Fibroblast of the conjunctiva (primary cell): ENCODE data around the gene ZCCHC17.
A peak's percentile ranks its signal among the peaks of the same experiment; 100 is the strongest.
"Not testable (repeated sequence)": the region's sequence is repeated elsewhere in the genome, so short reads cannot be mapped to it uniquely, and the experiment has no call there.

Experiments
- DNase-seq: peaks from one replicate; pipeline ENCODE4 v3.0.0-alpha.2; 2010; ENCODE audit warnings: low read depth

The ZCCHC17 gene, protein sequence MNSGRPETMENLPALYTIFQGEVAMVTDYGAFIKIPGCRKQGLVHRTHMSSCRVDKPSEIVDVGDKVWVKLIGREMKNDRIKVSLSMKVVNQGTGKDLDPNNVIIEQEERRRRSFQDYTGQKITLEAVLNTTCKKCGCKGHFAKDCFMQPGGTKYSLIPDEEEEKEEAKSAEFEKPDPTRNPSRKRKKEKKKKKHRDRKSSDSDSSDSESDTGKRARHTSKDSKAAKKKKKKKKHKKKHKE

DNA sequence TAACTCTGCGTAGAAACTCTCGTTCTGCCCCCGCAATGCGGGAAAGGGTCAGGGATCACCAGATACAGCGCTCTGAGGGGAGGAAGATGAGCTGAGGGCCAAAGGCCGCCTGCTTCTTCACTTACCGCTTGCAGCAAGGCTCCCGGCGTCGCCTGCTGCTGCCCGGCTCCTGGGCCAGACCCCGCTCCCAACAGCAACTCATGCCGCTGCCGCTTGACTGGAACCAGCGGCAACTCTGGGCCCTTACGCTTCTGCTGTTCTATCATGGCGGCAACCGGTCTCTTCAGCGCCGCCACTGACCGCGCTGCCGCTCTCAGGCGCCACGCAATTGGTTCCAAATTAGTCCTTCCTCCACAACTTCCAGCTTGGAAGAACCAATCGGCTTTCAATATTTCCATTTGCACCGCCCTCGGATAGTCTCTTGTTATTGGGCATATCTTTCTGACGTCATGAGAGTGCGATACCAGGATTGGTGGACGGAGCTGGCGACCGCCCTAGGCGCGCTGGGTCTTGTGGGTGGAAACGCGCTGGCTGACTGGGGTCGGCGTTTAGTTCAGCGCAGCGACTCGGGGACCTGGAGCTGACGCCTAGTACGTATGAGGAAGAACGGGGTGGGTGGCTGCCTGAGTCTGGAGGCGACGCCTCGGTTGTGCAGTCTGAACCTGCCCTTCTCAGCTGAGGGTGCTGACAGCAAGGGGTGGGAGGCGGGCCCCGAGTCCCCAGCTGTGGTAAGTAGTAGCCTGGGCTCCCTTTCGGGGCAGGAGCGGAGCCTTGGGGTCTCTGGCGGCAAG lies at the start of gene ZCCHC17, which contains the start of gene SNRNP40:
TSS of gene ZCCHC17 (plus strand) at position 547 of the 791 bp plus-strand sequence. CDS start 13,067 bp downstream, outside the sequence.
TSS of gene SNRNP40 (minus strand) at position 303 of the 791 bp plus-strand sequence. CDS start at position 266, 37 bp downstream.
- DNase-seq = peak; percentile 98

DNA sequence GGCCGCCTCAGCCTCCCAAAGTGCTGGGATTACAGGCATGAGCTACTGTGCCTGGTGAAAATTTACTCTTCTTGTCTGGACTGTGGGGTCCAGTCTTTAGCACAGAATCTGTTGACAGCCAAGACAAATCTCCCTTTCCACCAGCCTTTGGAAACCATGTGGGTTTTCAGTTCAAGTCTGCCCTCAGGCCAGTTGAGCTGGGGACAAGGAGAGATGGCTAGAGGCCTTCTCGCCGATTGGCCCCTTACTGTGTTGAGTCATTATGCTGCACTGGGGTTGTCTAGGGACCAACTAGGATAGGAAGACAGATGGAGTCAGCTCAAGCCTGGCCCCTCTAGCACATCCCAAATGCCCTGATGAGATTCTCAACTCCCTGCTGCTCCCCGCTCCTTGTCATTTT lies 48.6 kb upstream of the ZCCHC17 start:
- no peak for DNase-seq

DNA sequence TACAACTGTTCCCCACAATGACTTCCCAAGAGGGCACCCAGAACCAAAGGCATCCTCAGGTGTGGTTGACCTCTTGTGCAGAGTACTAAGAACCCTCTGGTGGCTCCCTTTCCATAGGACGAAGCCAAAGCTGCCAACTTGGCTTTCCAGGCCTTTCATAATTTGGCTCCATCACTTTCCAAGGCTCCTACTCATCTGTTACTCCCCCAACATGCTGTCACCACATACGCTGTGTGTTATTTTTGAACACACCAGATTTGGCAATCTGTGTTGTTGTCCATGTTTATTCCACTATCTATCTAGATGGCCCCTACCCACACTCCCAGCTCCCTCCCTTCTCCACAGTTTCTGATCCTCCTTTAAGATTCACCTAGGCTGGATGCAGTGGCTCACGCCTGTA lies 47.0 kb upstream of the ZCCHC17 start:
- DNase-seq = no peak

DNA sequence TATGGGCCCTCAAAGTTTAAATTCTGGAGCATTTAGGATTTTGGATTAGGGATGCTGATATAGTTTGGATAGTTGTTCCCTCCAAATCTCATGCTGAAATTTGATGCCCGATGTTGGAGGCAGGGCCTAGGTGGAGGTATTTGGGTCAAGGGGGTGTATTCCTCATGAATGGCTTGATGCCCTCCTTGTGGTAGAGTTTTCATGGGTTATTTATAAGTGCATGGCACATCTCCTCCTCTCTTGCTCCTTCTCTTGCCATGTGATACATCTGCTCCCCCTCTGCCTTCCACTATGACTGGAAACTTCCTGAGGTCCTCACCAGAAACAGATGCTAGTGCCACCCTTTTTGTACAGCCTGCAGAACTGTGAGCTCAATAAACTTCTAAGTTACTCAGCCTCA lies 39.6 kb upstream of the ZCCHC17 start:
- no peak for DNase-seq

DNA sequence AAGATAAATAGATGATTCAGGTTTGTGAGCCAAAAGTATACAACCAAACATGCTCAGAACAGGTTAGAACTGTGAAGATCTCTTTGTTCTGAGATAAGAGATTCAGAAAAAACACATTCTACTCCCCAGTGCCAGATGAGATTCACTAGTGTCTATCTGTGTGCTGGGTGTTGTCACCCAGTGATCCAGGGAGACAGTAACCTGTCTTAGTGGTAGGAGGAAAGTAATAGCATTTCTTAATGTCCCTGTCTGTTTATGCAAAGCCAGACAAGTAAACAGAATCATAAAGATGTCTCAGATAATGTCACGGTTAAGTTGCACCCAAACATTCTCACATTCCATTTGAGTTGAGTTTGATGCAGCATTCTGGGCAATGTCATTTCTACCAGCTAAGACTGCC lies 38.3 kb upstream of the ZCCHC17 start:
- DNase-seq = no peak

DNA sequence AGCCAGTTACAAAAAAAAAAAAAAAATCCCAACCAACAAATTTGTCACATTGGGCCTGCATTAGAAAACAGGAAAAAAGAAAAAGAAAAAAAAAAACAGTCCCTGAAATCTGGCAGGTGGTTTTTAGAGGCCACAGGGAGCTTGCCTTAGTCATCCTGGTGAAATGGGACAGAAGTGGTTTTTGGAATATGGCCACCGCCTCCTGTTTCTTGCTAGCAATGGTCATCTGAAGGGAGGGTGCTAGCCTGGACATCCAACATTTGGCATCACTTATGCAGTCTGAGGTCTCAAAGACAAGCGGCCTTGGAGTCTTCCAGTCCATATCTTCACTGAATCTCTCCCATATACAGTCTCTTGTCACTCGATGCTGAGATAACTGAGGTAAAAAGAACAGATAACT lies 37.1 kb upstream of the ZCCHC17 start:
- no peak for DNase-seq

DNA sequence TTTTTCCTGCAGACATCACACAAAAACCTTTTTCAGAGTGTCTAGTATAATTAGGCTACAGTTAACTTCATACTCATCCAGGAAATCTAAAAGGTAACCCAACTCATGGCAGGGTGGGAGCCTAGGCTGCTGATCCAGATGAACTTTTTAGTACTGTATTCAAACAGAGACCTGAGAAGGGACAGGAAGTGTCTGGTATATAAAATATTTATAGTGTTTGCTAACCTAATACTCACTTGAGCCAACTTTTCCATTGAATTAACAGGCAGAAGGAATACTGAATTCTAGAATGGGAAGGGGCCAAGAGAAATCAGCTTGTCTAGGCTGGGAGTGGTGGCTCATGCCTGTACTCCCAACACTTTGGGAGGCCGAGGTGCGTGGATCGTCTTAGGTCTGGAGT lies 34.9 kb upstream of the ZCCHC17 start:
- no peak for DNase-seq

DNA sequence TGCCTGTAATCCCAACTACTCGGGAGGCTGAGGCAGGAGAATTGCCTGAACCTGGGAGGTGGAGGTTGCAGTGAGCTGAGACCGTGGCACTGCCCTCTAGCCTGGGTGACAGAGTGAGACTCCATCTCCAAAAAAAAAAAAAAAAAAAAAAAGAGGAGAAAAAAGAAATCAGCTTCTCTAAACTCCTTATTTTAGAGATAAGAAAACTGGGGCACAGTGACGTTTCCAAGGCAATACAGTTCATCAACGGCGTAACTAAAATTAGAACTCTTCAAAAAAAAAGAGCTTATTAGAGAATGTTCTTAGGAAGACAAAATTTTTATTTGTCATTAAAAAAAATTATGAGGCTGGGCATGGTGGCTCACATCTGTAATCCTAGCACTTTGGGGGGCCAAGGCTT lies 34.4 kb upstream of the ZCCHC17 start:
- not testable (repeated sequence) for DNase-seq

DNA sequence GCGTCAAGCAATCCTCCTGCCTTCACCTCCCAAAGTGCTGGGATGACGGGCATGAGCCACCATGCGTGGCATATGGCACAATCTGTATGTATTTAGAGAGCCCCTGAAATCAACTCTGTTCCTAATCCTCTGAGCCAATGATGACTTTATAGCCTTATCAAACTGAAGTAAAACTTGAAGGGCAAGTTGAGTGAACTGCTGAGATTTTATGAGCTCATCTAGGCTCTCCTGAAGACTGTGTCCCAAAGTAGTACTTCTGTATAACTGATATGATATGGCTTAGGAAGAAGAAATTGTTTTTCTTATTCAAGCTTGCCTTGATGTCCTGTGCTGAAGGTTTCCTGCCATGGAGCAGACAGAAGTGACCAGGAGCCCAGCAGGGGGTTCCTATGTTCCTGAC lies 33.4 kb upstream of the ZCCHC17 start:
- DNase-seq = no peak

DNA sequence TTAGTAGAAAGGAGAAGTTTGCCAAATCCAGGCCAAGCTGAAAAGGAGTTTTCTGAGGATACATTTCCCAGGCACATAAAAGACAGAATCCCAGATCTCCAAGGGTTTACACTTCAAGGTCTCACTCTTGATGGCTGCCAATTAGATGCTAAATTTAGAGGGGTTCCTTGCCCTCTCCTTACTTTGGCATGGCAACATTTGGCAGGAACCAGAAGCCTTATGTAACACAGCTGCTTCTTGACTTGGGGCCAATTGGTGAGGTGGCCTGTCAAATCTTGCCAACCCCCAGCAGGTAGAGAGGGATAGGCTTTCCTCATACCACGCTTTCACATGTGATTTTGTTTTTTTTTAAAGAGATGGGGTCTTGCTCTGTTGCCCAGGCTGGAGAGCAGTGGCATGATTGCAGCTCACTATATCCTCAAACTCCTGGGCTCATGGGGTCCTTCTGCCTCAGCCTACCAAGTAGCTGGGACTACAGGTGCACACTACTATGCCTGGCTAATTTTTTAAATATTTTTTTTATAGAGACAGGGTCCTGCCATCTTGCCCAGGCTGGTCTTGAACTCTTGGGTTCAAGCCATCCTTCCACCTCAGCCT lies 31.9 kb upstream of the ZCCHC17 start:
- no peak for DNase-seq

DNA sequence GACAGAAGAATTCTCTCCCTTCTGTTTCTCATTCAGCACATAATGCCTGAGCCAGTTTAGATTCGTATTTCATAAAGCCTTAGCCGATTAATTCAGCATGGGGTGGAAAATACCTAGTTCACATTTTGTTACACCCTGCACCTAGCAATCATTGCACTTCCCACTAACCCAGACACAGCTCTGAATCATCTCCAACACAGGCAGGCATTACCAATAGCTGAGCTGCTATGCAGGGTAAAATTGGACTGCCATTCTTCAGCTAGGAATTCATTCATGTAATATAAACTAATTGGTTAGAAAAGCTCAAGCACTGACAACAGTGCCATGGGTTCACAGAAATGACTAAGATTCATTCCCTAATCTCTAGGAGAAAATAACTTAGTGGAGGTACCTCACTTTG lies 30.3 kb upstream of the ZCCHC17 start:
- no peak for DNase-seq

DNA sequence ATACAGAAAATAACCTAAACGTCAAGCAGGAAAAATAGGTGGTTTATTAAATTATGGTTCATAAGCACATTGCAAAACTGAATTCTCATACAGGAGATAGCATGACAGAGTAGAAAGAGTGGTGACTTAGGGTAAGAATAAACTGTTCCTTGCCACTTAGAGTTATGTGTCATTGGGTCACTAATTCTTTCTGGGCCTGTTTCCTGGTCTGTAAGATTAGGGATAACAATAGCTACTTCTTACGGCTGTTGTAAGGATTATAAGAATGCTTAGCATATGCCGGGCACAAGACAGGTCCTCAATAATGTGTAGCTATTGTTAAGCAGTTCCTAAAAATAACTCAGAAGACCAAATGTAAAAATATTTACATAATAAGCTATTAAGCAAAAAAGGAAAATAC lies 24.5 kb upstream of the ZCCHC17 start:
- no peak for DNase-seq

DNA sequence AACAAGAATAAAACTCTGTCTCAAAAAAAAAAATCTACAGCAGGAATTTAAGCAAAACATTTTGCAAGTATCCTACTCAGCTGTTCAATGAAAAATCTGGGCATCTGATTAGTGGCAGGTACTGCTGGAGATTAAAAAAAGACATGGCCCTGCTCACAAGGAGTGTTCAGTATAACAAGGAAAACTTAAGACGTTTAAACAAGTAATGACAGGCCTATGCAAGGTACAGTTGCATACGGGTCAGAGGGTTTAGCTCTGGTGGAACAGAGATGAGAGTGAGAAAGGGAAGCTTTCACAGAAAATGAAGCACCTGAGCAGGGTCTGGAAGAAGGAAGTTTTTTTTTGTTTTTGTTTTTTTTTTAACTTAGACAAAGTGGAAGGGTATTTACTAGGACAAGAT lies 23.2 kb upstream of the ZCCHC17 start:
- no peak for DNase-seq

DNA sequence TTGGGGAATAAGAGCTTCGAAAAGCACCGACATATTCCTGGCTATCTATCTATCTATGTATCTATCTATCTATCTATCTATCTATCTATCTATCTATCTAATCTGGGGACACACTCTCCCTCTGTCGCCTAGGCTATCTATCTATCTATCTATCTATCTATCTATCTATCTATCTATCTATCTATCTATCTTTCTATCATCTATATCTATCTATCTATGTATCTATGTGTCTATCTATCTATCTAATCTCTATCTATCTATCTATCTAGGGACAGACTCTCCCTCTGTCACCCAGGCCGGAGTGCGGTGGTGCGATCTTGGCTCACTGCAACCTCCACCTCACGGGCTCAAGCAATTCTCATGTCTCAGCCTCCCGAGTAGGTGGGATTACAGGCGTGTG lies 14.4 kb upstream of the ZCCHC17 start:
- DNase-seq = not testable (repeated sequence)

DNA sequence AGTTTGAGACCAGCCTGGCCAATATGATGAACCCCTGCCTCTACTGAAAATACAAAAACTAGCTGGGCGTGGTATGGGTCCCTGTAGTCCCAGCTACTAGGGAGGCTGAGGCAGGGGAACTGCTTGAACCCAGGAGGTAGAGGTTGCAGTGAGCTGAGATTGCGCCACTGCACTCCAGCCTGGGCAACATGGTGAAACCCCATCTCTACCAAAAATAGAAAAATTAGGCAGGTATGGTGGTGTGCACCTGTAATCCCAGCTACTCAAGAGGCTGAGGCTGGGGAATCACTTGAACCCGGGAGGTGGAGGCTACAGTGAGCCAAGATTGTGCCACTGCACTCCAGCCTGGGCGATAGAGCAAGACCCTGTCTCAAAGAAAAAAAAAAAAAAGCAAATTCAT lies 9.0 kb upstream of the ZCCHC17 start:
- not testable (repeated sequence) for DNase-seq

DNA sequence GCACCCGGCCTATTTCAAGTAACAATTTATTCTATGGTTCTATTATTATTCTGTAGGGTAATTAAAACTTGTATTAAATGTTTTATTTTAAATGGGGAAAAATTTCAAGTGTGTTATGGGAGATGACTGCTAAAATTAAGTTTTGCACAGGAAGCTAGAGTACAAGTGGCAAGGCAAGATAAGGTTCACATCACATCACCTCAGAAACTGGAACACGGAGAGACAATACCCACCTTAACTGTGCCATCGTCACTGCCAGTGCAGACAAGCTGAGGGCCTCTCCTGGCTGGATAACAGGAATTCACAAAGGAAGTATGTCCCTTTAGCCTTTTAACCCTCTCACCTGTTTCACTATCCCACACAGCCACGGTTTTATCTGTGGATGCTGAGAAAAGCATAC lies 7.8 kb upstream of the ZCCHC17 start:
- DNase-seq = no peak

DNA sequence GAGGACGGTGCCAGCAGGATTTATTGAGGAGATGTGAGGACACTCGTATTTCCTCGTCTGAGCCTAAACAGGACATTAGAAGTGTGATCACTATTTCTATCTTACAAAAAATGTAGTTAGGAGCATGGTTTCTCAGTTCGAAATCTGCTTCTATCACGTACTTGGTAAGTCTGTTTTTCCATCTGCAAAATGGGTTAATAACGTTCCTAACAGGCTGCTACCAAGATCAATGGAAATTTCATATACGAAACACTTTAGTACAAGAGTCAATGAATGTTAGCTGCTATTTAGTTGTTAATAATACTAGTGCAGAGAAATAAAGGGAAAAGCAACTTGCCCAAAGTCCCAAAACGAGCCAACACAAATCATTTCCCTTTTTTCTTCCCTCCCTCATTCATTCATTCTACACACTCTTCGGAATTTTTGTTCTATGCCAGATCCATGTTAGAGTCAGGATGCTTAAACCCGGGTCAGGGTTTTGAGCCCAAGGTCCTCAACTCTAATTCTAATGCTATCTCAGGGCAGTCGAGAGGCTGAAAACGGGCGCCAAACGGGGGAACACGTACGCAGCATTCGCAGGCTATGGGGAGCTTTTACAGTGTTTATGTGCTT lies 852 bp upstream of the ZCCHC17 start:
- DNase-seq = no peak

DNA sequence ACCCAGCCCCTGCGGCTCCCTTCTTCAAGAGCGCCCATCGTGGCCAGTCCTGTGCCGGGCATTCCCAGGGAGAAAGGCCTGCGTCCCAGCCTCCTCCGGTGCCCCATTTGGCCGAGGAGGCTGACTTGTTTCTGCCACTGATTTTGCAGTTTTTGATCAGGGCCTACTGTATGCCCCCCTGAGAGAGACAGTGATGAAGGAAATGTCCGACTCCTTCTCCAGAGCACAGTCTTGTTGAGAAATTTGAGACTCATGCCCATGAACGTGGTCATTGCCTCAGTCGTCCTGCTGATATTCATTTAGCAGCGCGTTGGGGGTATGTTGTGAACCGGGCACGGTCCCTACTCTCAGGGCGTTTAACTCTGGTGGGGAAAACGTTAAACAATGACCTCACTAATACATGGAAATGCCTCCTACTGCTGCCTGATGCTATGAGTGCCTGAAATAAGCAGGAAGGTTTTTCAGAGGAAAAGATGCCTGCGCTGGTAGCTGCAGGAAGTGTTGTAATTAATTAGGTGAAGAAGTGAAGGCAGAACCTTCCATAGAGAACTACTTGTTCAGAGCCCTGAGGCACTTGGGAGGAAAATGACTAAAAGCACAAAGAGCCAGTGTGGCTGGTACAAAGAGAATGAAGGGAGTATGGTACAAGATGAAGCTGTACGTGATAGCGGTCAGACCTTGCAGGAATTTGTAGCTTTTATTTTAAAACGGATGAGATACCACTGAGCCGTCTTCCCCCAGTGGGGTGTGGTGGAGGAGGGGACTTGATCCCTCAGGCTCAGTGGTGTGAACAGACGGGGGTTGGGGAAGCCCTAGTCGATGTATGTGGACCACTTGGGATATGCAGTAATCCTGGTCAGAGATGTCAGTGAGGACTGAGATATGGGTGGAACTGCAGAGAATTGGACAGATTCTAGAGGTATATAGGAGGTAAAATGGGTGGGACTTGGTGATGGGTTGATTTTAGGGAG lies 730 bp downstream of the ZCCHC17 start:
- no peak for DNase-seq

DNA sequence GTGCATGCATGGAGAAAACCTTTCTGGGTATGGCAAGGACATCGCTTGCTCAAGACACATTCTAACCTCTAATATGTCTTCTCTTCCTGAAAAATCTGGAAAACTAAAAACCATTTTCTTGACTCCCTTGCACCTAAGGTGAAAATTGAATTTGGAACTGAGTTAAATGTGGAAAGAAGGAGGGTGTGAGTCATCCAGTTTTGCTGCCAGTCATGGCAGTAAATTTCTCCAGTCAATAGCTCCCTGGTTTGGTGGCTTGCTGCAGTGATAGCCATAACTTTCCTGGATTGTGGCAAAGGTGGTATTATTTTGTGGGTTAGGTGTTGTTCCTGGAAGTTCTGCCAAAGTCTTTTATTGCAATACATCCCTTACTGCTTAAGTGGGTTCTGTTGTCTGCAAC lies 2.5 kb downstream of the ZCCHC17 start:
- DNase-seq = no peak

DNA sequence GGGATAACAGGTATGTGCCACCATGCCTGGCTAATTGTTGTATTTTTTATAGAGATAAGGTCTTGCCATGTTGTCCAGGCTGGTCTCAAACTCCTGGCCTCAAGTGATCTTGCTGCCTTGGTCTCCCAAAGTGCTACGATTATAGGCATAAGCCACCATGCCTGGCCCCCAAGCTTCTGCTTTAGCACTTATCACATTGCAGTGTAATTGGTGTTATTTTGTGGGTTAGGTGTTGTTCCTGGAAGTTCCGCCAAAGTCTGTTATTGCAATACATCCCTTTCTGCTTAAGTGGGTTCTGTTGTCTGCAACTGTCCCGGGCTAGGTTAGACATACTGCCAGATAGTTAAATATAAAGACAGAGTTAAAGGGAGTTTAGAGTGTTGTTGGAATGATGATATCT lies 3.4 kb downstream of the ZCCHC17 start:
- no peak for DNase-seq

DNA sequence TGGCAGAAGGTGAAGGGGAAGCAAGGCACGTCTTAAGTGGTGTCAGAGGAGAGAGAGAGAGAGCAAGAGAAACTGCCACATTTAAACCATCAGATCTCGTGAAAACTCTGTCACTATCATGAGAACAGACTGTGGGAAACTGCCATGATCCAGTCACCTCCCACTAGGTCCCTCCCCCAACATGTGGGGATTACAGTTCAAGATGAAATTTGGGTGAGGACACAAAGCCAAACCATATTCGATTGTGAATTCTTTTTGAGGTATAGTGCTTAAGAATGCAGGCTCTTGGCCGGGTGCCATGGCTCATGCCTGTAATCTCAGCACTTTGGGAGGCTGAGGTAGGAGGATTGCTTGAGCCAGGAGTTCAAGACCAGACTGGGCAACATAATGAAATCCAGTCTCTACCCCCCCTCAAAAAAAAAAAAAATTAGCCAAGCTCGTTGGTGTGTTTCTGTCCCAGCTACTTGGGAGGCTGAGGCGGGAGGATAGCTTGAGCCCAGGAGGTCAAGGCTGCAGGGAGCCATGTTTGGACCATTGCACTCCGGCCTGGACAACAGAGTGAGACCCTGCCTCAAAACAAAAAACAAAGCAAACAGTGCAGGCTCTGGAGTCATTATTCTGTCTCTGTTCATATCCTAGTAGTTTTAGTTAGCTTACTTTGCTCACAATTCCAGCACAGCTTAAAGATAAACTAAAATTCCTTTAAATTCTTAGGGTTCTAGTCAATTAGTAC lies 6.0 kb downstream of the ZCCHC17 start:
- DNase-seq = no peak
